GM13976 (cell line): Measurements from ENCODE around the gene NBAS.

Source experiments
- DNase-seq: peaks from one replicate; pipeline ENCODE4 v3.0.0; 2012; ENCODE audit warnings: low spot score
- CTCF ChIP-seq: IDR thresholded peaks from 2 replicates; pipeline ENCODE4 v1.5.1; 2012; ENCODE audit warnings: borderline replicate concordance, mild to moderate bottlenecking; ENCODE audit not compliant: insufficient read depth; ENCODE audit errors: extremely low read depth, missing control alignments, control extremely low read depth
- in situ Hi-C: fragments of 300-500 bp; cut with MboI; formaldehyde crosslinking; loops from one replicate; pipeline ENCODE4 v1.12.0; 2022; ENCODE audit warnings: low sequenced_read_pairs, mixed read lengths, inconsistent platforms; ENCODE audit not compliant: unreplicated experiment

The NBAS gene

DNA sequence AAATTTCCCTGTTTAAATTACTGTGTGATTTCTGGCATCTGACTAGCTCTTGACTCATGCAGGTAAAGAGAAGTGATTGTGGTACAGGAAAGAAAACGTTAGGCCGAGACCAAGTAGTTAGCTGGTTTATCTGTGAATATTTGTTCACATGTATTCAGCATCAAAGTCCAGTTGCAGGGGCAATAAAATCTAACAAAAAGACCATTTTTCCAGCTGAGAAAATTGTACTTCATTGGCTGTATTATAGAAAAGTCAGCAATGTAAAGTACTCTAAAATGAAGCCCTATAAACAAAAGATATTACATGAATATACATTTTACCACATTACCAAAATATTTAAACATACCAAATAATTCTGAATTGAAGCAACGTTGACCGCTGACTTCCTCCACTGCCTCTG lies 88.3 kb downstream of the NBAS start:
- in situ Hi-C loops = no loop called here
- no peak for DNase-seq
- TF ChIP-seq CTCF = no peak

DNA sequence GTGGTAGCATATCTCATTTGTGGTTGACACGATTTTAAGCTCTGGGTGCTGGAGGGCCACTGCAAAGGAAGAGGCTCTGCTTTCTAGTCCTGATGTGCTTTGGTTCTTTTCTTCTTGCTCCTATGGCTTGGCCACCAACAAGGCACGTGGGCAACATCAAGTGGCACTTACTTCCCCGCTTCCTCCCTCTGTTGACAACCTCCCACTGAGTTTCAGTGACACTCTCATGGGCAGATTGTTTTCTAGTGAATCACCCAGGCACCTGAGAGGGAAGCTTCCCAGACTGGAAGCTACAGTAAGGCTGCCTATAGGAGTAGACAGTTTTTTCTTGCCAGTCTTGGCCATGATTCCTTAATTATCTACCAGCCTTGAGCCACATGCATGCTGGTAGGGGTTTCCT lies 89.0 kb downstream of the NBAS start:
- in situ Hi-C loops = no loop called here
- TF ChIP-seq CTCF = no peak
- no peak for DNase-seq

- no peak for TF ChIP-seq CTCF
- in situ Hi-C loops = no loop called here
- no peak for DNase-seq
Observed at GRCh38 chr2:15471606-15472005, 89.5 kb downstream of the NBAS start.

DNA sequence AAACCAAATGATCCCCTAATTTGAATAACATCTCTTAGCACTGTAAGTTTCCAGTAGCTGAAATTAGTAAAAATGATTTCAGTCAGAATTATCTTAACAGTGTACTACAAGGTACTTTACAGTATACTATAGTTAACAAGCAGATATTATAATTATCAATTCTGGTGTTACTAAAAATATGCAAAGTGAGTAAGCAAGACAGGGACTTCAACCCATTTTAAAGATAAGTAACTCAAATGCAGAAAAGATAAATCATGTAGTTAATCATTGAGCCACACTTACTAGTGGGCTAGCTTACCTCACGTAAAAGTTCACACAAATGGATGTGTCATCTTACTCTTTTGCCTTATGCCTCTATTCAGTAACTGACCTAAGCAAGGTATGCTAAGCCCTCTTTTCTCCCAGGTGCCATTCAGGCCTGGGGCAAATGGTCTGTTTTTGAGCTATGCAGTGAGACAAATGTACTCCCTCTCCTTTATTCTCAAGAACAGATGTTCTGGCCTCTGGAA lies 101.0 kb downstream of the NBAS start:
- TF ChIP-seq CTCF = no peak
- DNase-seq = no peak
- in situ Hi-C loops = no loop called here

DNA sequence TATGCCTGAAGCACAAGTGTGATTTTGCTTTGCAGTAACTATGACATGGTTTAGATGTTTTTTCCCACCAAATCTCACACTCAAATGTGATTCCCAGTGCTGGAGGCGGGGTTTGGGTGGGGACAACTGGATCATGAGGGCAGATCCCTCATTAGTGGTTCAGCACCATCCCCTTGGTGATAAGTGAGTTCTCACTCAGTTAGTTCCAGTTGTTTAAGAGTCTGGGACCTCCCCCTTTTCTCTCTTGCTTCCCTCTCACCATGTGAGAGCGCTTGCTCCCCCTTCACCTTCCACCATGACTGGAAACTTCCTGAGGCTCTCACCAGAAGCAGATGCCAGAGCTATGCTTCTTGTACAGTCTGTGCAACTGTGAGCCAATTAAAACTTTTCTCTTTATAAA lies 102.9 kb downstream of the NBAS start:
- TF ChIP-seq CTCF = no peak
- DNase-seq = no peak
- in situ Hi-C loops = no loop called here

- DNase-seq = no peak
- TF ChIP-seq CTCF = no peak
- in situ Hi-C loops = no loop called here
Observed at GRCh38 chr2:15457868-15458267, 103.3 kb downstream of the NBAS start.

DNA sequence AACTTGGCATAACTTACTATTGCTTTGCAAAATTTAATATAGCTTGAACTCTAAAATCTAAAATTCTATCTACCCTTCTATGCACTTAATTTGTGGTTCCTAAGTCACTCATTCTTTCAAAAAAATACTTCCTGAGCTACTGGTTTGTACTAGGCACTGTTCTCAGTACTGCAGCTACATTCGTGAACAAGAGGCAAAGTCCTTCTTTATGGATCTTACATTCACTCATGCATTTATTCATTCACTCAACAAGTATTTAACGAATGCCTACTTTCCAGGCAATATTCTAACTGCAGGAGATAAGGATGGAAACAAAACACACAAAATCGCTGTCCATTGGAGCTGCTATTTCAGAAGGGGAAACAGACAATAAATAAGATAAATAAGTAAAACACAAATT lies 104.8 kb downstream of the NBAS start:
- no peak for TF ChIP-seq CTCF
- in situ Hi-C loops = no loop called here

More for the DNA sequence above, 104.8 kb downstream of the NBAS start:
- DNase-seq = no peak
